GM21737 (cell line): Measurements from ENCODE around the gene TAS2R19.
"Not testable (repeated sequence)": the region's sequence is repeated elsewhere in the genome, so short reads cannot be mapped to it uniquely, and the experiment has no call there.

ENCODE experiments used
- ATAC-seq: cut with Tn5 transposase; IDR thresholded peaks from one replicate; pipeline ENCODE4 v1.9.1; 2021; ENCODE audit warnings: mild to moderate bottlenecking, moderate library complexity; ENCODE audit not compliant: unreplicated experiment

The TAS2R19 gene

GRCh38 chr12:11022520-11022919 lies at the start of gene TAS2R19:
Gene TAS2R19, minus strand, starts transcription at chr12:11022620. Its CDS starts 49 bp downstream, at chr12:11022571.
- no peak for ATAC-seq

GRCh38 chr12:11071414-11071813 lies 49.0 kb upstream of the TAS2R19 start:
- no peak for ATAC-seq

- no peak for ATAC-seq
Observed at GRCh38 chr12:11070999-11071398, 48.6 kb upstream of the TAS2R19 start.

- ATAC-seq = no peak
Observed at GRCh38 chr12:11069854-11070365, 47.5 kb upstream of the TAS2R19 start.

GRCh38 chr12:11067514-11067913 lies 45.1 kb upstream of the TAS2R19 start:
- no peak for ATAC-seq

- not testable (repeated sequence) for ATAC-seq
Observed at GRCh38 chr12:11062194-11062593, 39.8 kb upstream of the TAS2R19 start, which contains the start of gene TAS2R46. Gene TAS2R46, minus strand, starts transcription at chr12:11062294. Its CDS starts 0 bp downstream, at chr12:11062294.

GRCh38 chr12:11059784-11060183 lies 37.4 kb upstream of the TAS2R19 start:
- ATAC-seq = no peak

- ATAC-seq = no peak
Observed at GRCh38 chr12:11059041-11059440, 36.6 kb upstream of the TAS2R19 start.

- ATAC-seq = no peak
Observed at GRCh38 chr12:11055306-11055705, 32.9 kb upstream of the TAS2R19 start.

GRCh38 chr12:11049806-11050531 lies 27.5 kb upstream of the TAS2R19 start:
- ATAC-seq = not testable (repeated sequence)

GRCh38 chr12:11041366-11041765 lies 18.9 kb upstream of the TAS2R19 start:
- ATAC-seq = not testable (repeated sequence)

- no peak for ATAC-seq
Observed at GRCh38 chr12:11040162-11040561, 17.7 kb upstream of the TAS2R19 start.

GRCh38 chr12:11039171-11039570 lies 16.8 kb upstream of the TAS2R19 start:
- ATAC-seq = no peak

- peak; percentile 72 for ATAC-seq
Observed at GRCh38 chr12:11033959-11034358, 11.5 kb upstream of the TAS2R19 start.

GRCh38 chr12:11031307-11031706 lies 8.9 kb upstream of the TAS2R19 start, which contains the start of gene TAS2R31:
Gene TAS2R31, minus strand, starts transcription at chr12:11031407. Its CDS starts 72 bp downstream, at chr12:11031335.
- ATAC-seq = no peak

- ATAC-seq = no peak
Observed at GRCh38 chr12:11026118-11026517, 3.7 kb upstream of the TAS2R19 start.

GRCh38 chr12:11023387-11023786 lies 967 bp upstream of the TAS2R19 start:
- ATAC-seq = no peak

GRCh38 chr12:11016937-11017336 lies 5.5 kb downstream of the TAS2R19 start:
- ATAC-seq = no peak

GRCh38 chr12:11015775-11016430 lies 6.5 kb downstream of the TAS2R19 start:
- no peak for ATAC-seq

GRCh38 chr12:11014234-11014633 lies 8.2 kb downstream of the TAS2R19 start:
- no peak for ATAC-seq

GRCh38 chr12:11007608-11008007 lies 14.8 kb downstream of the TAS2R19 start:
- no peak for ATAC-seq

GRCh38 chr12:10998204-10998603 lies 24.2 kb downstream of the TAS2R19 start, which contains the start of gene TAS2R20:
Gene TAS2R20, minus strand, starts transcription at chr12:10998304. Its CDS starts 429 bp downstream, at chr12:10997875.
- no peak for ATAC-seq
